Activated CD4-positive, alpha-beta T cell treated with anti-CD3 and anti-CD28 coated beads for 36 hours (primary cell): Measurements from ENCODE around the gene CYTH1. TPM values are rescaled to one million over a fixed set of nuclear protein-coding genes. Genes with fewer than 3 reads are reported as not detected.

Experiments
- ATAC-seq: fragments of 200-7000 bp; cut with Tn5 transposase; one replicate; pipeline ENCODE4 v1.10.0; 2021; ENCODE audit warnings: mild to moderate bottlenecking, moderate library complexity
- CTCF ChIA-PET: fragments of 350-600 bp; sonication (Branson Sonifier 250); formaldehyde crosslinking; loops from one replicate; lab custom pipeline; 2021; ENCODE audit warnings: antibody characterized with exemption; lab: Charles Lee
- POLR2A ChIA-PET: fragments of 350-600 bp; sonication (Branson Sonifier 250); formaldehyde crosslinking; loops from one replicate; lab custom pipeline; 2021; ENCODE audit warnings: antibody characterized with exemption, inconsistent platforms; lab: Charles Lee
- DNase-seq: peaks from one replicate; pipeline ENCODE4 v3.0.0-alpha.2; 2020
- H3K27ac Mint-ChIP-seq: one replicate; pipeline ENCODE4 v1.8.0; 2021; ENCODE audit warnings: mixed read lengths
- H3K27me3 Mint-ChIP-seq: one replicate; pipeline ENCODE4 v1.8.0; 2021; ENCODE audit warnings: mixed read lengths
- H3K36me3 Mint-ChIP-seq: one replicate; pipeline ENCODE4 v1.8.0; 2021; ENCODE audit warnings: low read depth, mixed read lengths
- H3K4me1 Mint-ChIP-seq: one replicate; pipeline ENCODE4 v1.8.0; 2021; ENCODE audit warnings: mixed read lengths
- H3K4me3 Mint-ChIP-seq: one replicate; pipeline ENCODE4 v1.8.0; 2021; ENCODE audit warnings: mild to moderate bottlenecking, moderate library complexity, mixed read lengths
- H3K9me3 Mint-ChIP-seq: one replicate; pipeline ENCODE4 v1.8.0; 2021; ENCODE audit warnings: low read depth, mixed read lengths
- intact Hi-C, 2 experiments: fragments of 100-400 bp; cut with DNase I in 1 of 2; cut with micrococcal nuclease in 1 of 2; formaldehyde crosslinking; loops; one replicate each; pipeline versions ENCODE4 v1.14.2 to v1.15.1; 2022 to 2024; cut with DNase I, micrococcal nuclease
- total RNA-seq, 2 experiments: library from RNA; stranded (reverse); gene quantifications; one replicate each; pipeline ENCODE4 v1.2.3, GENCODE V29; 2021

CYTH1 gene
- total RNA-seq, 2 experiments from 2014 or later, result 109 to 130 TPM

DNA sequence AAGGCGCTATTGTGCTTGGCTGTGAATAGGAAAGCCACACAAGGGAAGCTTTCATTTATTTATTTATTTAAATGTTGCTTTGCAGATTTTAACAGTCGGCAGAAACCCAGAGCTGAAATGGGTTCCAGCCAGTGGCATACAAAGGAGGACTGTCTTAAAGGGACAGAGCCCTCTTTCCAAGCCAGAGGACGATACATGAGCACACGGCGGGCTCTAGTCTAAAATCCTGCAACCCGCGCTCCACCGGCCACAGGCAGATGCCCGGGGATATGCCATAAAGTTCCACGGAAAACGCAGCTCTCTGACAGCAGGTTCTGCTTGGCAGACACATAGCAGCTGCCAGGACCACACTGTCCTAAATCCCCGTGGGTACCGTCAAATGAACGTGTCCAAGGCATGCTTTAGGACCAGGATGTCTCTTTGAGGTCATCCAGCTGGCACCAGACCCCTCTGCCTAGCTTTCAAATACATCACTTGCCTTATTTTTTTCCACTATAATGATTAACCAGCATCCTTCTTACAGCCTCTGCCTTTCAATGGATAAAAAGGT is 64.6 kb downstream of the CYTH1 start:
- peak overlapping the region; percentile 43 for H3K4me3 Mint-ChIP-seq
- peaks cover 90% of the 10 kb centered on the region for H3K4me1 Mint-ChIP-seq

DNA sequence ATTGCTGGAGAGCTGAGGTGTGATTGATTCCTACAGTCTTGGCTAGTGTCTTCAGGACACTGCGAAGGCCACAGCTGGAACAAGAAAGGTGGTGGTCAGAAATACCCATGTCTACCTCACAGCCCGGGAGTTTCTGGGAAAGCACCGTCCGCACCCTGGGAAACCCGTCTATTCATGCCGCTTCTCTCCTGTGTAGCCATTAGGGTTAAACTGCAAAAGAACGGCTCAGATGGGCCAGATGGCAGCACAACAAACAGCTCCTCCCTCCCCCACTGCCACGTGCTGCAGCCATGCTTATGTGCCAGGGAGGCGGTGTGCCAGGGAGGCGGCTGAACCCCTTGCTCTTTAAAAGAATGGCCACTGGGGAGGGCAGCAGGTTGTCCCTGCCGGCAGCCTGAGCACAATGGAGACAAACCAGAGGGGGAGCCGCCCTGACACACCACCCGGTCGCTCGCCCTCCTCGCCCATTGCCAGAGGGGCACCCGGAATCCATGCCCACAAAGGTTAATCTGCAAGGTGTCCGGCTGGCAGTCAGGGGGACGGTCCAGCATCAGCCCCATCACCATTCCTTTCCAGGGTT is 65.2 kb downstream of the CYTH1 start:
- intact Hi-C loops, result loop anchor here in 1 of 2 experiments (5.0 kb wide), 1 partner anchor 335 kb away; no protein-coding TSS in a partner anchor
- peak overlapping the region; percentile 83 for H3K27ac Mint-ChIP-seq
- peaks cover 90% of the 10 kb centered on the region for H3K4me1 Mint-ChIP-seq
- H3K9me3 Mint-ChIP-seq, result no peaks in the 10 kb centered on the region
- H3K36me3 Mint-ChIP-seq, result peaks cover 14% of the 10 kb centered on the region
- ATAC-seq (peak; percentile 17), DNase-seq (peak; percentile 67)
- peak overlapping the region; percentile 43 for H3K4me3 Mint-ChIP-seq
- ChIA-PET CTCF (interaction anchor here (0.6 to 4.0 kb wide), 8 partner anchors 8 to 104 kb away, joined by 3 to 29 read pairs (median 12); no protein-coding TSS in a partner anchor), POLR2A (interaction anchor here (0.6 kb wide), 2 partner anchors 513 to 561 kb away, joined by 3 to 5 read pairs; no protein-coding TSS in a partner anchor)
- no peaks in the 10 kb centered on the region for H3K27me3 Mint-ChIP-seq

More for the DNA sequence above, 64.6 kb downstream of the CYTH1 start:
- DNase-seq (no peak), ATAC-seq (no peak)
- POLR2A ChIA-PET, result interaction anchor here (0.6 kb wide), 2 partner anchors 514 to 560 kb away, joined by 3 to 5 read pairs; no protein-coding TSS in a partner anchor
- CTCF ChIA-PET, result interaction anchor here (0.6 to 4.0 kb wide), 6 partner anchors 9 to 68 kb away, joined by 3 to 29 read pairs (median 18); no protein-coding TSS in a partner anchor
- peak overlapping the region; percentile 83 for H3K27ac Mint-ChIP-seq
- H3K27me3 Mint-ChIP-seq, result no peaks in the 10 kb centered on the region
- H3K9me3 Mint-ChIP-seq, result no peaks in the 10 kb centered on the region
- H3K36me3 Mint-ChIP-seq, result peaks cover 14% of the 10 kb centered on the region
- intact Hi-C loops, result loop anchor here in 1 of 2 experiments (5.0 kb wide), 1 partner anchor 335 kb away; no protein-coding TSS in a partner anchor

DNA sequence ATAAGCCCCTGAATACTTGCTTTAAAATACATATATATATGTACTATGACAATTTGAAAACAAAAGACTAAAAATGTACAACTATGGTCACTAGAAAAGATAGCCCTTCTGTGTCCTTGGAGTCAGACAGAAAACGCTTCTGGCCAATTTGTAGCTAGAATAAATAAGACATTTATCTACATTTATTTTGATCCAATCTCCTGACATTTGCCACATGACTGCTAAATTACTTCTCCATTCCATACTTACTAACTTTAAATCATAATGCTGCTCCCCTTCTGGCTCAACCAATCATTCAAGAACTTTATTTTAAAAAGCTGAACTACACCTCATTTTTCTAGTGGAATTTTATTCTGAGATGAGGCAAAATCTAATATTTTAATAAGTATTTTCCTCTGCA is 65.8 kb downstream of the CYTH1 start:
- Mint-ChIP-seq H3K27me3 (no peaks in the 10 kb centered on the region), H3K27ac (peak overlapping the region; percentile 83), H3K9me3 (no peaks in the 10 kb centered on the region), H3K4me3 (peak overlapping the region; percentile 43), H3K4me1 (peaks cover 90% of the 10 kb centered on the region), H3K36me3 (peaks cover 16% of the 10 kb centered on the region)
- no peak for DNase-seq
- POLR2A ChIA-PET, result interaction anchor here (1.0 kb wide), 1 partner anchor 32 kb away, joined by 3 read pairs; no protein-coding TSS in a partner anchor
- CTCF ChIA-PET, result interaction anchor here (0.7 to 4.0 kb wide), 6 partner anchors 8 to 104 kb away, joined by 3 to 29 read pairs (median 18); no protein-coding TSS in a partner anchor
- intact Hi-C loops, result loop anchor here in 1 of 2 experiments (5.0 kb wide), 1 partner anchor 334 kb away; no protein-coding TSS in a partner anchor
- ATAC-seq, result no peak

DNA sequence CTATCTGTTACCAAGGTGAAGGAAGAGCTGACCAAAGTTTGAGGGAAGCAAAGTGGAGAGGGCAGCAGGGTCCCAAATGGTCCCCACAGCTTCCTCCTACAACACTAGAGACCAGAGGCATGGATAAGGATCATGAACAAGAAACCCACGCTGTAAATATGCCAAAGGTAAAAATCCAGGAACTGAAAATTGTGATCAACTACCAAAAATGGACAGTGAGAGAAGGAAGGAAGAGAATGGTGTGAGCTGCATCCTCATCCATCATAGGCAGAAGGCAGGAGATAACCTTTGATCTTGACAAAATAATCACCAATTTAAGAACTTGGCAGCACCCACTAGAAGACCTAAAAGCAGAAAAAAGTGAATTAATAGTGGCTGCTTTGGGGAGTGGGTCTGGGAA is 66.2 kb downstream of the CYTH1 start:
- ChIA-PET POLR2A (interaction anchor here (1.0 kb wide), 1 partner anchor 32 kb away, joined by 3 read pairs; no protein-coding TSS in a partner anchor), CTCF (interaction anchor here (0.9 to 4.0 kb wide), 6 partner anchors 7 to 27 kb away, joined by 3 to 29 read pairs (median 18); no protein-coding TSS in a partner anchor)
- intact Hi-C loops, result loop anchor here in 1 of 2 experiments (5.0 kb wide), 1 partner anchor 334 kb away; no protein-coding TSS in a partner anchor
- H3K4me1 Mint-ChIP-seq, result peaks cover 87% of the 10 kb centered on the region
- H3K4me3 Mint-ChIP-seq, result peak overlapping the region; percentile 44
- ATAC-seq, result no peak
- H3K36me3 Mint-ChIP-seq, result peaks cover 16% of the 10 kb centered on the region
- H3K27ac Mint-ChIP-seq, result peak overlapping the region; percentile 92
- no peaks in the 10 kb centered on the region for H3K27me3 Mint-ChIP-seq
- DNase-seq, result no peak
- H3K9me3 Mint-ChIP-seq, result no peaks in the 10 kb centered on the region

DNA sequence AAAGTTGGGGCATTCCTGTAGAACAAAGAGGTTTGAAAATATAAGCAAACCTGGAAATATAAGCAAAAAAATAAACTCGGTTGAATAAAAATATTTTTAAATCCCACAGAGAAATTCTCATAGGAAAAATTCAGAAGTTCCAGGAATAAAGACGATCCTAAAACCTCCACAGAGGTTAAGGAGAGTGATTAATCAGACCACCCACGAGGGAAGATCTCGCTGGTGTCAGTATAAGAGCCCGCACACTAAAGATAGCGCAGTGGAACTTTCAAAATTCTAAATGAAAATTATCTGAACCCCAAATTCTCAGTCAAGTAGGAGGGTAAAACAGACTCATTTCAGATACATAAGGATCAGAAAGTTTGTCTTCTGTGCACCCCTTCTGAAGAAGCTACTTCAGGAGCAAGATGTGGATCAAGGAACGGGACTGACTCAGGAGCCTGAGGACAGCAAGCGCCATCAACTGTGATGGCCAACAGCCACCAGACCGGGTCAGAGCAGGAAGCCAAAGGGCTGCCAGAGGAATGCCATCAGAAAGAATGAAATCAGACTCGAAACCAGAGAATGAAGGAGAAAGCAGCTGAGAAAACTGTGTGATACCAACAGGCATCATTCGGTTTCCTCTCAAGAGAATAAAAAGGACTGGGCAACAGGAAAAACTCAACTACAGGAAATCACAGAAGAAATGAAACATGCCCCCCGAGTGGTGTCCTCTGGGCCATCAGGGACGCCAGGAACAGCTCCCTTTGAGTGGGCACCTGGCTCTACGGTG is 66.9 kb downstream of the CYTH1 start:
- ATAC-seq (no peak), DNase-seq (no peak)
- peak overlapping the region; percentile 92 for H3K27ac Mint-ChIP-seq
- H3K36me3 Mint-ChIP-seq, result peaks cover 16% of the 10 kb centered on the region
- ChIA-PET CTCF (interaction anchor here (0.7 to 4.0 kb wide), 7 partner anchors 7 to 27 kb away, joined by 3 to 29 read pairs (median 15); no protein-coding TSS in a partner anchor), POLR2A (interaction anchor here (0.6 to 1.0 kb wide), 2 partner anchors 15 to 33 kb away, joined by 3 read pairs; no protein-coding TSS in a partner anchor)
- intact Hi-C loops, result loop anchor here in 1 of 2 experiments (5.0 kb wide), 1 partner anchor 333 kb away; no protein-coding TSS in a partner anchor
- no peaks in the 10 kb centered on the region for H3K27me3 Mint-ChIP-seq
- peaks cover 91% of the 10 kb centered on the region for H3K4me1 Mint-ChIP-seq
- peak overlapping the region; percentile 44 for H3K4me3 Mint-ChIP-seq
- no peaks in the 10 kb centered on the region for H3K9me3 Mint-ChIP-seq

DNA sequence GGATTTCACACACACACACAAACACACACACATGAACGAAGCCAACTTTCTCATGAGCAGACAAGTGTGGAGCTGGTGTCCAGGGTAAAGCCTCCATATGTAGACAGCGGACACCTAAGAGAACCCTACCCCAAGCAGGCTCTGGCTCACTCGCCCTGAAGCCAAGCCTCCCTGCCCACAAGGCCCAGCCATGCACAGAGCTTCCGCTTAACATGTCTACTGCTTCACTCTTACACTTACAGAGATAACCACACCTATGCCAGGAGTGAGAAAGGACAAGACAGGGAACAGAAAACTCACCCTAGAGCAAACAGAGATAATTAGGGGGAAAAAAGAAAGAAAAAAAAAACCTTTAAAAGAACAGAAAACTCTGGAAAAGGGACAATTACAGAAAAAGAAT is 67.5 kb downstream of the CYTH1 start:
- ATAC-seq (no peak), DNase-seq (no peak)
- Mint-ChIP-seq H3K4me3 (peak overlapping the region; percentile 44), H3K4me1 (peaks cover 91% of the 10 kb centered on the region), H3K27me3 (no peaks in the 10 kb centered on the region), H3K27ac (peak overlapping the region; percentile 92), H3K36me3 (peaks cover 16% of the 10 kb centered on the region), H3K9me3 (no peaks in the 10 kb centered on the region)
- intact Hi-C loops, result no loop called here
- CTCF ChIA-PET, result interaction anchor here (0.7 to 3.8 kb wide), 4 partner anchors 15 to 424 kb away, joined by 3 to 25 read pairs (median 12); no protein-coding TSS in a partner anchor
- POLR2A ChIA-PET, result no interaction called here

GRCh38 chr17:78712043-78712442 is 70.0 kb downstream of the CYTH1 start:
- CTCF ChIA-PET, result interaction anchor here (0.7 to 1.4 kb wide), 3 partner anchors 10 to 235 kb away, joined by 3 to 6 read pairs (median 4); no protein-coding TSS in a partner anchor
- ATAC-seq (no peak), DNase-seq (no peak)
- intact Hi-C loops, result no loop called here
- H3K27me3 Mint-ChIP-seq, result no peaks in the 10 kb centered on the region
- H3K4me3 Mint-ChIP-seq, result no peak overlapping the region
- POLR2A ChIA-PET, result no interaction called here
- H3K27ac Mint-ChIP-seq, result peak overlapping the region; percentile 52
- H3K4me1 Mint-ChIP-seq, result peaks cover 84% of the 10 kb centered on the region
- H3K36me3 Mint-ChIP-seq, result peaks cover 31% of the 10 kb centered on the region
- H3K9me3 Mint-ChIP-seq, result no peaks in the 10 kb centered on the region

- intact Hi-C loops, result no loop called here
- ChIA-PET POLR2A (interaction anchor here (1.4 kb wide), 1 partner anchor 37 kb away, joined by 4 read pairs; no protein-coding TSS in a partner anchor), CTCF (interaction anchor here (0.7 to 5.1 kb wide), 7 partner anchors 7 to 38 kb away, joined by 3 to 47 read pairs (median 29); no protein-coding TSS in a partner anchor)
- no peak for ATAC-seq
- Mint-ChIP-seq H3K36me3 (peaks cover 32% of the 10 kb centered on the region), H3K27ac (peak overlapping the region; percentile 86), H3K27me3 (no peaks in the 10 kb centered on the region), H3K9me3 (no peaks in the 10 kb centered on the region), H3K4me3 (no peak overlapping the region), H3K4me1 (peaks cover 73% of the 10 kb centered on the region)
- DNase-seq, result no peak
Observed at GRCh38 chr17:78710607-78711006, 71.5 kb downstream of the CYTH1 start.

- Mint-ChIP-seq H3K36me3 (peaks cover 36% of the 10 kb centered on the region), H3K27me3 (no peaks in the 10 kb centered on the region), H3K4me1 (peaks cover 73% of the 10 kb centered on the region), H3K27ac (peak overlapping the region; percentile 86), H3K9me3 (no peaks in the 10 kb centered on the region), H3K4me3 (peak overlapping the region; percentile 34)
- ATAC-seq, result peak; percentile 17
- DNase-seq, result no peak
- CTCF ChIA-PET, result interaction anchor here (0.5 to 5.1 kb wide), 19 partner anchors 8 to 794 kb away, joined by 3 to 47 read pairs (median 4); no protein-coding TSS in a partner anchor
- intact Hi-C loops, result loop anchor here (1.0 to 5.0 kb wide), 4 partner anchors 10 to 265 kb away; no protein-coding TSS in a partner anchor
- POLR2A ChIA-PET, result interaction anchor here (0.7 to 1.4 kb wide), 5 partner anchors 12 to 38 kb away, joined by 3 to 5 read pairs (median 4); no protein-coding TSS in a partner anchor
Observed at GRCh38 chr17:78709751-78710181, 72.3 kb downstream of the CYTH1 start.

DNA sequence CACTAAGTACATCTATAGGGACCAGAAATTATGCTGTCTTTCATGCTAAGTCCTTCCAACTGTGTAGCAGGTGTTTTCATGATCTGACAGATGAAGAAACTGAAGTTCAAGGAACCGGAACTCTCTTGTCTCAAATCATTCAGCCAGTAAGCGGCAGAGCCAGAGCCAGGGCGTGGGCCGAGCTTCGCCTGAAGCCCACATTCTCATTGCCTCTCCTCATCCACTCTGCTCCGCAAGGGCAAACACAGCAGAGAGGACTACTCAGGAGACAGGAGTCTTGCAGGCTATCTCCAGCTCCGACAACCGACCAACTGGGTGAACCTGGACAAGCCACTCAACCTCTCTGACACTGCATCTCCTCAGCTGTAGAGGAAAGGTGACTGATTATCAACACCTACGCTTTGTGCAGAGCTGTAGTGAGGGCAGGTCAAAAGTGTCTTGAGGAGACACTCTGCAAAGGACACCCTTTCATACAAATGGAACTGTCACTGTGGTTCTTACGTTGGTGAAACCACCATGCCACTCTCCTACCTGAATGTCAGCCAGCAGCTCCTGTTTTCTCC is 72.9 kb downstream of the CYTH1 start:
- Mint-ChIP-seq H3K4me1 (peaks cover 69% of the 10 kb centered on the region), H3K27ac (peak overlapping the region; percentile 86), H3K9me3 (no peaks in the 10 kb centered on the region), H3K27me3 (no peaks in the 10 kb centered on the region), H3K36me3 (peaks cover 34% of the 10 kb centered on the region), H3K4me3 (peak overlapping the region; percentile 49)
- ChIA-PET POLR2A (interaction anchor here (0.6 to 1.4 kb wide), 6 partner anchors 12 to 39 kb away, joined by 3 to 5 read pairs (median 4); no protein-coding TSS in a partner anchor), CTCF (interaction anchor here (0.5 to 5.1 kb wide), 28 partner anchors 8 to 793 kb away, joined by 3 to 47 read pairs (median 4); no protein-coding TSS in a partner anchor)
- ATAC-seq (peak; percentile 65), DNase-seq (peak; percentile 43)
- intact Hi-C loops, result loop anchor here (1.0 to 5.0 kb wide), 4 partner anchors 10 to 264 kb away; no protein-coding TSS in a partner anchor
